Kidney epithelial cell (primary cell): ENCODE data around the gene LRRC7. TPM values are rescaled to one million over a fixed set of nuclear protein-coding genes. Genes with fewer than 3 reads are reported as not detected.
"Not testable (repeated sequence)": the region's sequence is repeated elsewhere in the genome, so short reads cannot be mapped to it uniquely, and the experiment has no call there.

Experiments used
- DNase-seq: peaks from one replicate; pipeline ENCODE4 v3.0.0-alpha.2; 2010; ENCODE audit warnings: low read depth
- H3K27me3 ChIP-seq: 2 replicates; pipeline ENCODE4 v1.6.0; 2011; ENCODE audit warnings: low read length; ENCODE audit not compliant: control insufficient read depth, insufficient read depth
- H3K36me3 ChIP-seq: 2 replicates; pipeline ENCODE4 v1.5.1; 2011; ENCODE audit warnings: low read length; ENCODE audit not compliant: control insufficient read depth, insufficient read depth
- H3K4me3 ChIP-seq: 2 replicates; pipeline ENCODE4 v1.5.1; 2011; ENCODE audit warnings: low read depth, mild to moderate bottlenecking, control low read depth, low read length
- CTCF ChIP-seq: IDR thresholded peaks from 2 replicates; pipeline ENCODE4 v1.5.1; 2011; ENCODE audit warnings: mild to moderate bottlenecking, moderate library complexity, low read length, control low read depth, inconsistent platforms; ENCODE audit not compliant: insufficient read depth, poor library complexity, severe bottlenecking
- total RNA-seq: library from RNA; depleted of rRNA; stranded (reverse); fragments of >200 nt; gene quantifications from 2 replicates; pipeline ENCODE4 v1.2.3, GENCODE V29; 2015

The LRRC7 gene
- total RNA-seq, 1 donor from 2014 or later, result 0.04 TPM

GRCh38 chr1:69711190-69711930 lies 143.6 kb downstream of the LRRC7 start:
- H3K4me3 ChIP-seq, result no peak overlapping the region
- H3K36me3 ChIP-seq, result no peaks in the 10 kb centered on the region
- H3K27me3 ChIP-seq, result no peaks in the 10 kb centered on the region
- no peak for DNase-seq
- no peak for TF ChIP-seq CTCF

GRCh38 chr1:69717834-69718233 lies 150.1 kb downstream of the LRRC7 start:
- DNase-seq, H3K27me3 ChIP-seq, H3K36me3 ChIP-seq, H3K4me3 ChIP-seq: not testable (repeated sequence)

GRCh38 chr1:69728206-69728605 lies 160.5 kb downstream of the LRRC7 start:
- no peak overlapping the region for H3K4me3 ChIP-seq
- H3K36me3 ChIP-seq, result no peaks in the 10 kb centered on the region
- no peaks in the 10 kb centered on the region for H3K27me3 ChIP-seq
- DNase-seq, result no peak
- TF ChIP-seq CTCF, result no peak

- DNase-seq, result no peak
- no peaks in the 10 kb centered on the region for H3K36me3 ChIP-seq
Observed at GRCh38 chr1:69733061-69733460, 165.3 kb downstream of the LRRC7 start.

GRCh38 chr1:69737527-69738185 lies 169.9 kb downstream of the LRRC7 start:
- no peak overlapping the region for H3K4me3 ChIP-seq
- no peaks in the 10 kb centered on the region for H3K36me3 ChIP-seq
- peak; percentile 63 for TF ChIP-seq CTCF
- H3K27me3 ChIP-seq, result no peaks in the 10 kb centered on the region
- peak; percentile 12 for DNase-seq

More at GRCh38 chr1:69733061-69733460, 165.3 kb downstream of the LRRC7 start:
- Histone ChIP-seq H3K27me3 (no peaks in the 10 kb centered on the region), H3K4me3 (no peak overlapping the region)
- TF ChIP-seq CTCF, result no peak

GRCh38 chr1:69738458-69739250 lies 170.9 kb downstream of the LRRC7 start:
- no peak overlapping the region for H3K4me3 ChIP-seq
- DNase-seq, result no peak
- no peaks in the 10 kb centered on the region for H3K36me3 ChIP-seq
- TF ChIP-seq CTCF, result no peak
- no peaks in the 10 kb centered on the region for H3K27me3 ChIP-seq
